Measurements from ENCODE around the gene RAB33B. TPM values are rescaled to one million over a fixed set of nuclear protein-coding genes. Genes with fewer than 3 reads are reported as not detected.
"Not testable (repeated sequence)": the region's sequence is repeated elsewhere in the genome, so short reads cannot be mapped to it uniquely, and the experiment has no call there.

Gene RAB33B
- total RNA-seq, 2 experiments from 2014 or later, result 9.2 to 11.7 TPM

DNA sequence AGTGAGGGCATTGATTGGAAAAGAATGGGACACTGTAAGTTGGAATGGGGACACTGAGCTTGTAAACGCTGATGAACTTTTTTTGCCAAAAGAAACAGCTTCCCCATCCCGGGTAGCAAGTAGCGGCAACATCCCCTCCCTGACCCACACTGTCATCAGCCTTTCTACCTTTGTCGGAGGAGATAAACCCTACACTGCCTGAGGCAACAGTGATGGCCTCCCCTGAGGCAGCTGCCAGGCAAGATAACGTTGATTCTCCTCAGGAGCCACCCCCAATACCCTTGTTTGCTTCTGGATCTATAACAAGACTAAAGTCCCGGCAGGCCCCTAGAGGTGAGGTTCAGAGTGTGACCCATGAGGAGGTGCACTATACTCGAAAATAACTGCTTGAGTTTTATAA, 10.3 kb upstream of the RAB33B start:
- Histone ChIP-seq H2AFZ (ENCODE audit: low read length) (no peak overlapping the region), H3K79me2 (ENCODE audit: insufficient read depth, low read depth, low read length) (no peaks in the 10 kb centered on the region), H3K27ac (ENCODE audit: low read depth, low read length, poor library complexity, severe bottlenecking) (no peak overlapping the region), H3K9me2 (ENCODE audit: insufficient read depth, low read length) (no peaks in the 10 kb centered on the region), H3K4me1 (ENCODE audit: insufficient read depth, low read length, poor library complexity, severe bottlenecking) (no peaks in the 10 kb centered on the region), H3K9me3 (ENCODE audit: low read length) (peaks cover 15% of the 10 kb centered on the region; the same call in 1 of the 2 replicates), H4K20me1 (ENCODE audit: insufficient read depth, low read length) (no peaks in the 10 kb centered on the region), H3K36me3 (ENCODE audit: insufficient read depth, low read length) (peaks cover 9% of the 10 kb centered on the region), H3K4me2 (ENCODE audit: low read length) (no peak overlapping the region), H3K4me3 (ENCODE audit: low read depth, low read length, poor library complexity, severe bottlenecking) (no peak overlapping the region)
- ChIA-PET CTCF (ENCODE audit: unreplicated experiment) (no interaction called here), POLR2A (interaction anchor here (0.6 kb wide), 2 partner anchors 24 to 59 kb away, joined by 3 read pairs; no protein-coding TSS in a partner anchor)
- intact Hi-C loops (cut with micrococcal nuclease; ENCODE audit: unreplicated experiment), result no loop called here
- TF ChIP-seq EZH2phosphoT487 (IDR thresholded peaks at IDR 0.05; ENCODE audit: borderline replicate concordance, low read depth, low read length) (no peak), CTCF (conservative IDR thresholded peaks at IDR 0.05; ENCODE audit: low read length) (no peak)
- no TSS peak for BruUV-seq (replicated peaks)
- DNase-seq (ENCODE audit: low spot score), result no peak

DNA sequence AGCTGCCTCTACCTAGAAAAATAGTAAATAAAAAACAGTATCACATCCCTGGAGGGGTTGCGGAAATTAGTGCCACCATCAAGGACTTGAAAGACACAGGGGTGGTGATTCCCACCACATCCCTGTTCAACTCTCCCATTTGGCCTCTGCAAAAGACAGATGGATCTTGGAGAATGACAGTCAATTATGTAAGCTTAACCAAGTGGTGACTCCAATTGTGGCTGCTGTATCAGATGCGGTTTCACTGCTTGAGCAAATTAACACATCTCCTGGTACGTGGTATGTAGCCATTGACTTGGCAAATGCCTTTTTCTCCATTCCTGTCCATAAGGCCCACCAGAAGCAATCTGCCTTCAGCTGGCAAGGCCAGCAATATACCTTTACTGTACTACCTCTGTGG, 9.0 kb upstream of the RAB33B start:
- intact Hi-C loops (cut with micrococcal nuclease; ENCODE audit: unreplicated experiment); H3K9me3 ChIP-seq (ENCODE audit: low read length); H3K36me3 ChIP-seq (ENCODE audit: insufficient read depth, low read length); H3K4me2 ChIP-seq (ENCODE audit: low read length); H3K27ac ChIP-seq (ENCODE audit: low read depth, low read length, poor library complexity, severe bottlenecking); H4K20me1 ChIP-seq (ENCODE audit: insufficient read depth, low read length); DNase-seq (ENCODE audit: low spot score); BruUV-seq (replicated peaks); H2AFZ ChIP-seq (ENCODE audit: low read length); CTCF ChIA-PET (ENCODE audit: unreplicated experiment); H3K4me1 ChIP-seq (ENCODE audit: insufficient read depth, low read length, poor library complexity, severe bottlenecking); H3K4me3 ChIP-seq (ENCODE audit: low read depth, low read length, poor library complexity, severe bottlenecking); H3K79me2 ChIP-seq (ENCODE audit: insufficient read depth, low read depth, low read length); H3K9me2 ChIP-seq (ENCODE audit: insufficient read depth, low read length): not testable (repeated sequence)
- POLR2A ChIA-PET, result interaction anchor here (0.5 kb wide), 1 partner anchor 104 kb away, joined by 3 read pairs; no protein-coding TSS in a partner anchor

GRCh38 chr4:139447078-139447477, 6.8 kb upstream of the RAB33B start:
- intact Hi-C loops (cut with micrococcal nuclease; ENCODE audit: unreplicated experiment); H3K36me3 ChIP-seq (ENCODE audit: insufficient read depth, low read length); H3K27ac ChIP-seq (ENCODE audit: low read depth, low read length, poor library complexity, severe bottlenecking); H3K4me3 ChIP-seq (ENCODE audit: low read depth, low read length, poor library complexity, severe bottlenecking); POLR2A ChIA-PET; H3K4me2 ChIP-seq (ENCODE audit: low read length); BruUV-seq (replicated peaks); CTCF ChIA-PET (ENCODE audit: unreplicated experiment); H3K9me3 ChIP-seq (ENCODE audit: low read length); DNase-seq (ENCODE audit: low spot score); H2AFZ ChIP-seq (ENCODE audit: low read length); H3K4me1 ChIP-seq (ENCODE audit: insufficient read depth, low read length, poor library complexity, severe bottlenecking); H4K20me1 ChIP-seq (ENCODE audit: insufficient read depth, low read length); H3K9me2 ChIP-seq (ENCODE audit: insufficient read depth, low read length): not testable (repeated sequence)
- H3K79me2 ChIP-seq (ENCODE audit: insufficient read depth, low read depth, low read length), result peaks cover 11% of the 10 kb centered on the region

DNA sequence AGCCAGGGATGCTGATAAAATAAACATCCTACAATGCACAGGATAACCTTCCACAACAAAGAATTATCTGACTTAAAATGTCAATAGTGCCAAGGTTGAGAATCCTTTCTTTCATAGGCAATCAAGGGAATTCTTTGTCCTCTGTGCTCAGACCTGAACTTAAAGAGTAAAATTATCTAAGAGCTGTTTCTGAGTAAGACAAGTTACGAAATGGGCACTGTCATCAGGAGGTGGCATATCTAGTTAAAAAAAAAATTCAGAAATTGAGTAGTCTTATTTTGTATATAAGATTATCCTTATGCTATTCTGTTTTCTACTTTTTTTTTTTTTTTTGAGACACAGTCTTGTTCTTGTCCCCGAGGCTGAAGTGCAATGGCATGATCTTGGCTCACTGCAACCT, 3.3 kb upstream of the RAB33B start:
- H3K9me3 ChIP-seq (ENCODE audit: low read length), result no peaks in the 10 kb centered on the region
- CTCF ChIA-PET (ENCODE audit: unreplicated experiment), result no interaction called here
- peaks cover 19% of the 10 kb centered on the region for H3K4me1 ChIP-seq (ENCODE audit: insufficient read depth, low read length, poor library complexity, severe bottlenecking)
- H3K4me3 ChIP-seq (ENCODE audit: low read depth, low read length, poor library complexity, severe bottlenecking), result no peak overlapping the region
- intact Hi-C loops (cut with micrococcal nuclease; ENCODE audit: unreplicated experiment), result loop anchor here (5.0 to 10.0 kb wide), 4 partner anchors 218 to 1206 kb away; partner anchors contain the start of genes MAML3 and SLC7A11
- H3K9me2 ChIP-seq (ENCODE audit: insufficient read depth, low read length), result no peaks in the 10 kb centered on the region
- DNase-seq (ENCODE audit: low spot score), result no peak
- POLR2A ChIA-PET, result interaction anchor here (0.6 to 1.5 kb wide), 4 partner anchors 10 to 272 kb away, joined by 3 read pairs; no protein-coding TSS in a partner anchor
- no peak overlapping the region for H3K27ac ChIP-seq (ENCODE audit: low read depth, low read length, poor library complexity, severe bottlenecking)
- no TSS peak for BruUV-seq (replicated peaks)
- H4K20me1 ChIP-seq (ENCODE audit: insufficient read depth, low read length), result peaks cover 8% of the 10 kb centered on the region; the same call in 1 of the 2 replicates
- no peak overlapping the region for H2AFZ ChIP-seq (ENCODE audit: low read length)
- H3K79me2 ChIP-seq (ENCODE audit: insufficient read depth, low read depth, low read length), result peaks cover 34% of the 10 kb centered on the region
- 0 out of 2 replicates have a peak, but pooled peaks cover 5% of the 10 kb centered on the region for H3K36me3 ChIP-seq (ENCODE audit: insufficient read depth, low read length)
- no peak overlapping the region for H3K4me2 ChIP-seq (ENCODE audit: low read length)
- TF ChIP-seq CTCF (conservative IDR thresholded peaks at IDR 0.05; ENCODE audit: low read length) (no peak), EZH2phosphoT487 (IDR thresholded peaks at IDR 0.05; ENCODE audit: borderline replicate concordance, low read depth, low read length) (no peak)

All from OCI-LY7 (cell line).